ENCODE data around the gene PRSS3. TPM values are rescaled to one million over a fixed set of nuclear protein-coding genes. Genes with fewer than 3 reads are reported as not detected.
A peak's percentile ranks its signal among the peaks of the same experiment; 100 is the strongest.
"Not testable (repeated sequence)": the region's sequence is repeated elsewhere in the genome, so short reads cannot be mapped to it uniquely, and the experiment has no call there.

Gene PRSS3
- total RNA-seq, 1 donor from 2014 or later = not detected

- H3K4me1 Mint-ChIP-seq (ENCODE audit: low read depth); DNase-seq (ENCODE audit: low spot score); intact Hi-C loops (cut with micrococcal nuclease); H3K27me3 Mint-ChIP-seq (ENCODE audit: insufficient read depth); H3K36me3 Mint-ChIP-seq (ENCODE audit: low read depth); H3K9me3 Mint-ChIP-seq; H3K4me3 Mint-ChIP-seq; H3K27ac Mint-ChIP-seq: not testable (repeated sequence)
Observed at GRCh38 chr9:33770156-33770880, 25.0 kb upstream of the PRSS3 start.

GRCh38 chr9:33773135-33773534 is 22.2 kb upstream of the PRSS3 start:
- H3K4me3 Mint-ChIP-seq; H3K4me1 Mint-ChIP-seq (ENCODE audit: low read depth); H3K27ac Mint-ChIP-seq; H3K9me3 Mint-ChIP-seq; H3K36me3 Mint-ChIP-seq (ENCODE audit: low read depth); DNase-seq (ENCODE audit: low spot score); intact Hi-C loops (cut with micrococcal nuclease): not testable (repeated sequence)
- peaks cover 14% of the 10 kb centered on the region for H3K27me3 Mint-ChIP-seq (ENCODE audit: insufficient read depth)

GRCh38 chr9:33774074-33774659 is 21.2 kb upstream of the PRSS3 start:
- H3K36me3 Mint-ChIP-seq (ENCODE audit: low read depth); intact Hi-C loops (cut with micrococcal nuclease); H3K27ac Mint-ChIP-seq; H3K4me3 Mint-ChIP-seq; H3K9me3 Mint-ChIP-seq; DNase-seq (ENCODE audit: low spot score): not testable (repeated sequence)
- H3K27me3 Mint-ChIP-seq (ENCODE audit: insufficient read depth) = peaks cover 19% of the 10 kb centered on the region
- H3K4me1 Mint-ChIP-seq (ENCODE audit: low read depth) = peaks cover 10% of the 10 kb centered on the region

- Mint-ChIP-seq H3K9me3 (no peaks in the 10 kb centered on the region), H3K36me3 (ENCODE audit: low read depth) (no peaks in the 10 kb centered on the region), H3K4me3 (no peak overlapping the region), H3K27ac (no peak overlapping the region), H3K4me1 (ENCODE audit: low read depth) (peaks cover 6% of the 10 kb centered on the region), H3K27me3 (ENCODE audit: insufficient read depth) (peaks cover 22% of the 10 kb centered on the region)
- DNase-seq (ENCODE audit: low spot score) = no peak
- intact Hi-C loops (cut with micrococcal nuclease) = no loop called here
Observed at GRCh38 chr9:33776578-33776977, 18.8 kb upstream of the PRSS3 start.

GRCh38 chr9:33778700-33779351 is 16.5 kb upstream of the PRSS3 start:
- Mint-ChIP-seq H3K9me3 (no peaks in the 10 kb centered on the region), H3K4me1 (ENCODE audit: low read depth) (peaks cover 6% of the 10 kb centered on the region), H3K27me3 (ENCODE audit: insufficient read depth) (peaks cover 28% of the 10 kb centered on the region), H3K36me3 (ENCODE audit: low read depth) (no peaks in the 10 kb centered on the region), H3K27ac (no peak overlapping the region), H3K4me3 (no peak overlapping the region)
- intact Hi-C loops (cut with micrococcal nuclease) = loop anchor here (1.0 to 2.0 kb wide), 2 partner anchors 41 to 154 kb away; no protein-coding TSS in a partner anchor
- peak; percentile 27 for DNase-seq (ENCODE audit: low spot score)

- Mint-ChIP-seq H3K36me3 (ENCODE audit: low read depth) (no peaks in the 10 kb centered on the region), H3K27ac (no peak overlapping the region), H3K27me3 (ENCODE audit: insufficient read depth) (peaks cover 27% of the 10 kb centered on the region), H3K9me3 (no peaks in the 10 kb centered on the region), H3K4me3 (no peak overlapping the region), H3K4me1 (ENCODE audit: low read depth) (peaks cover 6% of the 10 kb centered on the region)
- intact Hi-C loops (cut with micrococcal nuclease) = no loop called here
- no peak for DNase-seq (ENCODE audit: low spot score)
Observed at GRCh38 chr9:33780276-33780675, 15.1 kb upstream of the PRSS3 start.

- no peaks in the 10 kb centered on the region for H3K36me3 Mint-ChIP-seq (ENCODE audit: low read depth)
- no peaks in the 10 kb centered on the region for H3K9me3 Mint-ChIP-seq
- H3K4me3 Mint-ChIP-seq = no peak overlapping the region
- H3K27ac Mint-ChIP-seq = no peak overlapping the region
- peaks cover 29% of the 10 kb centered on the region for H3K27me3 Mint-ChIP-seq (ENCODE audit: insufficient read depth)
- peaks cover 6% of the 10 kb centered on the region for H3K4me1 Mint-ChIP-seq (ENCODE audit: low read depth)
- no peak for DNase-seq (ENCODE audit: low spot score)
- intact Hi-C loops (cut with micrococcal nuclease) = no loop called here
Observed at GRCh38 chr9:33781736-33782135, 13.6 kb upstream of the PRSS3 start.

- Mint-ChIP-seq H3K9me3 (no peaks in the 10 kb centered on the region), H3K4me3 (no peak overlapping the region), H3K4me1 (ENCODE audit: low read depth) (peaks cover 6% of the 10 kb centered on the region), H3K36me3 (ENCODE audit: low read depth) (no peaks in the 10 kb centered on the region), H3K27me3 (ENCODE audit: insufficient read depth) (peaks cover 29% of the 10 kb centered on the region), H3K27ac (no peak overlapping the region)
- no peak for DNase-seq (ENCODE audit: low spot score)
- intact Hi-C loops (cut with micrococcal nuclease) = no loop called here
Observed at GRCh38 chr9:33782395-33783152, 12.8 kb upstream of the PRSS3 start.

- intact Hi-C loops (cut with micrococcal nuclease) = no loop called here
- H3K36me3 Mint-ChIP-seq (ENCODE audit: low read depth) = no peaks in the 10 kb centered on the region
- no peaks in the 10 kb centered on the region for H3K9me3 Mint-ChIP-seq
- H3K27me3 Mint-ChIP-seq (ENCODE audit: insufficient read depth) = peaks cover 26% of the 10 kb centered on the region
- no peak for DNase-seq (ENCODE audit: low spot score)
- H3K4me1 Mint-ChIP-seq (ENCODE audit: low read depth) = no peaks in the 10 kb centered on the region
- no peak overlapping the region for H3K27ac Mint-ChIP-seq
- H3K4me3 Mint-ChIP-seq = no peak overlapping the region
Observed at GRCh38 chr9:33785914-33786313, 9.4 kb upstream of the PRSS3 start.

- Mint-ChIP-seq H3K36me3 (ENCODE audit: low read depth) (no peaks in the 10 kb centered on the region), H3K4me1 (ENCODE audit: low read depth) (no peaks in the 10 kb centered on the region), H3K4me3 (no peak overlapping the region), H3K27ac (no peak overlapping the region), H3K27me3 (ENCODE audit: insufficient read depth) (peaks cover 26% of the 10 kb centered on the region), H3K9me3 (no peaks in the 10 kb centered on the region)
- DNase-seq (ENCODE audit: low spot score) = no peak
- intact Hi-C loops (cut with micrococcal nuclease) = no loop called here
Observed at GRCh38 chr9:33786681-33787080, 8.7 kb upstream of the PRSS3 start.

- Mint-ChIP-seq H3K36me3 (ENCODE audit: low read depth) (no peaks in the 10 kb centered on the region), H3K4me3 (no peak overlapping the region), H3K4me1 (ENCODE audit: low read depth) (no peaks in the 10 kb centered on the region), H3K27me3 (ENCODE audit: insufficient read depth) (peaks cover 28% of the 10 kb centered on the region), H3K9me3 (no peaks in the 10 kb centered on the region), H3K27ac (no peak overlapping the region)
- intact Hi-C loops (cut with micrococcal nuclease) = no loop called here
- DNase-seq (ENCODE audit: low spot score) = no peak
Observed at GRCh38 chr9:33787839-33788238, 7.5 kb upstream of the PRSS3 start.

GRCh38 chr9:33789429-33789828 is 5.9 kb upstream of the PRSS3 start:
- H3K9me3 Mint-ChIP-seq; H3K27ac Mint-ChIP-seq; H3K4me3 Mint-ChIP-seq; H3K36me3 Mint-ChIP-seq (ENCODE audit: low read depth); H3K4me1 Mint-ChIP-seq (ENCODE audit: low read depth); intact Hi-C loops (cut with micrococcal nuclease); DNase-seq (ENCODE audit: low spot score): not testable (repeated sequence)
- peaks cover 30% of the 10 kb centered on the region for H3K27me3 Mint-ChIP-seq (ENCODE audit: insufficient read depth)

GRCh38 chr9:33791117-33791516 is 4.2 kb upstream of the PRSS3 start:
- Mint-ChIP-seq H3K36me3 (ENCODE audit: low read depth) (no peaks in the 10 kb centered on the region), H3K4me1 (ENCODE audit: low read depth) (no peaks in the 10 kb centered on the region), H3K4me3 (no peak overlapping the region), H3K27ac (no peak overlapping the region), H3K27me3 (ENCODE audit: insufficient read depth) (peaks cover 26% of the 10 kb centered on the region), H3K9me3 (no peaks in the 10 kb centered on the region)
- intact Hi-C loops (cut with micrococcal nuclease) = no loop called here
- no peak for DNase-seq (ENCODE audit: low spot score)
